Choroid plexus epithelial cell (primary cell): ENCODE data around the gene CD164L2.
"Not testable (repeated sequence)": the region's sequence is repeated elsewhere in the genome, so short reads cannot be mapped to it uniquely, and the experiment has no call there.

ENCODE experiments used
- DNase-seq: peaks from one replicate; pipeline ENCODE4 v3.0.0-alpha.2; 2010; ENCODE audit warnings: low read depth
- H3K4me3 ChIP-seq: 2 replicates; pipeline ENCODE4 v1.5.1; 2011; ENCODE audit warnings: low read depth, mild to moderate bottlenecking, control low read depth, low read length, moderate library complexity
- CTCF ChIP-seq: conservative IDR thresholded peaks from 2 replicates; pipeline ENCODE4 v1.5.1; 2011; ENCODE audit warnings: low read depth, mild to moderate bottlenecking, control low read depth, inconsistent platforms, low read length, moderate library complexity

The CD164L2 gene

DNA sequence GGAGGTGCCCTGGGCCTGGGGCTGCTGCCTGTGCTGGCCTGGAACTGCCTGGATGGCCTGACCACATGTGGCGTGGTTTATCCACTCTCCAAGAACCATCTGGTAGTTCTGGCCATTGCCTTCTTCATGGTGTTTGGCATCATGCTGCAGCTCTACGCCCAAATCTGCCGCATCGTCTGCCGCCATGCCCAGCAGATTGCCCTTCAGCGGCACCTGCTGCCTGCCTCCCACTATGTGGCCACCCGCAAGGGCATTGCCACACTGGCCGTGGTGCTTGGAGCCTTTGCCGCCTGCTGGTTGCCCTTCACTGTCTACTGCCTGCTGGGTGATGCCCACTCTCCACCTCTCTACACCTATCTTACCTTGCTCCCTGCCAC, 11.1 kb upstream of the CD164L2 start:
- DNase-seq = no peak
- TF ChIP-seq CTCF = no peak
- no peak overlapping the region for H3K4me3 ChIP-seq

DNA sequence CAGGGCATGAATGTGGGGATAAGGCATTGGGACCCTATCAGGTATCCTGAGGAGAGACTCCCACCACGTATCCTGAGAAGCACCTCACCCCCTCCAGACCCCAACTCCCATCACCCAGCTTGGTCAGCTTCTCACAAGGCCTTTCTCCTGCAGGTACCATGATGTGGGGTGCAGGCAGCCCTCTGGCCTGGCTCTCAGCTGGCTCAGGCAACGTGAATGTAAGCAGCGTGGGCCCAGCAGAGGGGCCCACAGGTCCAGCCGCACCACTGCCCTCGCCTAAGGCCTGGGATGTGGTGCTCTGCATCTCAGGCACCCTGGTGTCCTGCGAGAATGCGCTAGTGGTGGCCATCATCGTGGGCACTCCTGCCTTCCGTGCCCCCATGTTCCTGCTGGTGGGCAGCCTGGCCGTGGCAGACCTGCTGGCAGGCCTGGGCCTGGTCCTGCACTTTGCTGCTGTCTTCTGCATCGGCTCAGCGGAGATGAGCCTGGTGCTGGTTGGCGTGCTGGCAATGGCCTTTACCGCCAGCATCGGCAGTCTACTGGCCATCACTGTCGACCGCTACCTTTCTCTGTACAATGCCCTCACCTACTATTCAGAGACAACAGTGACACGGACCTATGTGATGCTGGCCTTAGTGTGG, 10.6 kb upstream of the CD164L2 start:
- DNase-seq = no peak
- TF ChIP-seq CTCF = no peak
- H3K4me3 ChIP-seq = no peak overlapping the region

DNA sequence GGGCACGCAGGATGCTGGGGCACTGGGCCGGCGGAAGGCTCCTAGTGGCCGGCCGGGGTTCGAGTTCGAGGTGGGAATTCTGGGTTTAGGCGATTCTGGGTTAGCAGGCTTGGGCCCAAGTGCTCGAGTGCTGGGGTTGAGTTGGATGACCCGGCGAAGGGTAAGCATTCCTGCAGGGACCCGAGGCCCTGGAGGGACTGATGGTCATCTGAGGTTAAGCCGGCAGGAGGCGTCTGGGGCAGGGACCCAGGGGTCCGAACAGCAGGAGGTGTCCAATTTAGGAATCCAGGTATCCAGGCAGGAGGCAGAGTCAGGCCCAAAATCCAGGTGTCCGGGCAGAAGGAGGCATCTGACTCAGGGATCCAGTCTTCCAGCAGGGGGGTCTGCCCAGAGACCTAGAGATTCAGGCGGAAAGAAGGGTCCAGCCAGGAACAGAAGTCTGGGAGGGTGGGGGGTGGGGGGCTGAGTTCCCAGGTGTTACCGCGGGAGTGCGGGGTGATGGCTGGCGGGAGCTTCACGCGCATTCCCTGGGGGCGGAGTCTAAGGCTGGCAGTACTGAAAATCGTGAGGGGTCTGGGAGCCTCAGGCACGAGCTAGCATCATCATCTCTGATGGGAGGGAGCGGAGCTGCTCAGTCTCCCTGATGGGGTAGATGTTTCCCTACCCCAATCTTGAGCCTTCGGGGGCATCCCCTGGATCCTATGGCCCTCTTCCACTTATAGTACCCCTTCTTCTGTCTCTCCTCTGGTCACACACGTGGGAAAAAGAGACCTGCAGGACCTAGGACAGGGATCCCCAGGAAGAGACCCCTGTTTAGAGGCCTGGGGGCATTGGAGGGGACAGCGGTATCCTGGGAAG, 9.9 kb upstream of the CD164L2 start:
- TF ChIP-seq CTCF = peak; percentile 19
- no peak for DNase-seq
- H3K4me3 ChIP-seq = peak overlapping the region; percentile 59

- peak; percentile 89 for DNase-seq
- peak; percentile 57 for TF ChIP-seq CTCF
- H3K4me3 ChIP-seq = peak within 1 kb of the TSS; percentile 59
Measured at GRCh38 chr1:27392096-27392777, 9.1 kb upstream of the CD164L2 start, which contains the start of gene GPR3. Gene GPR3, plus strand, starts transcription at chr1:27392622. Its CDS starts 1,177 bp downstream, at chr1:27393799.

DNA sequence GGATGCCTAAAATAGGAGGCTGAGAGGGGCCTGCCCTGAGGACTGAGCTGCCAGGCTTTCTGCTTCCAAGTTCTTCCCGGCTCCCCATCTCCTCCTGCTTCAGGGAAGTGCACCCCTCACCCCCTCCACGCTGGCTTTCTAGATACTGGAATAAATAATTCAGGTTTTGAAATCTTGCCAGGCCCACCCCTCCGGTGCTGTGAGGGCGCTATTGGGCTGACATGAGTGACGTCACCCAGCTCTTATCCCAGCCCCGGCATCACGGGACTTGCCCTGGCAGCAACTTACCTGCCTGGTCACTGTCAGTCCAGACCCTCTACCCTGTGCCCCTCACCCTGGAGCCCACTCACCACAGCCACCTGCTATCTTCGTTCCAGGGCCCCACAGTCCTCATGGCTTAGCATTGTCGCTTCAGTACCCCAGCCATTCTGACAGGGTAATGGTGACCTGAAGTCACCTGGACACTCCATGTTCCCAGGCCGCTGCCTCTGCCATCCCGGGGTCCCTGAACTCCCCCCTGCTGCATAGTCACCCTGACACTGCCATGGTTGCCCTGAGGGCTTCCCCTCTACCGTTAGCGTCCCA, 8.5 kb upstream of the CD164L2 start:
- no peak overlapping the region for H3K4me3 ChIP-seq
- TF ChIP-seq CTCF = peak; percentile 13
- peak; percentile 55 for DNase-seq

DNA sequence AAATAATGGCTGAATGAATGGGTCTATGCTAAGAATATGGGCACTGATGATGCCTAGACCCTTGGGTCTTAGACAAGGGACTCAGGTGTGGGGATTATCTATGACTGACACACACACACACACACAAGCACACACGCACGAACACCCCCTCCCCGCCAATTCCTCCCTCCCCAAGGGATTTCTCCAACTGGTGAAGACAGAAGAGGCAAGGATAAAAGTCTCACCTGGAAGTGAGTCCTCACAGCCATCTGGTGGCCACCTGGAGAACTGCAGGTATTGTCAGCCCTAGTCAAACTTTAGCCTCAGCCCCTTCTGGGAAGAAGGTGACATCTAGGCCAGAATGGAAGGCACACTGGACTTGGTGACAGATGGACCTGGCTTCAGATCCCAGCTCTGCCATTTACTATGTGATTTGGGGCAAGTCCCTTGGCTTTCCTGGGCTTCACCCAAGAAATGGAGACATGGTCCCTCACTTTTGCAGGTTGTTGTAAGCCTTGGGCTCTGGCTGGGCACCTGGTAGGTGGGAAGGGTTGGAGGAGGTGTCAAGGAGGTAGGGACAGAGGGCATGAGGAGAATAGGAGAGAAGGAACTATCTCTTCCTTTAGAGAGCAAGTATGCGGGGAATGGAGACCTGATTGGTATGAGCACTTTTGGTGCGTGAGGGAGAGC, 5.3 kb upstream of the CD164L2 start:
- H3K4me3 ChIP-seq = no peak overlapping the region
- peak; percentile 57 for DNase-seq
- peak; percentile 92 for TF ChIP-seq CTCF

GRCh38 chr1:27384797-27385196, 1.7 kb upstream of the CD164L2 start:
- H3K4me3 ChIP-seq, DNase-seq: not testable (repeated sequence)
